Measurements from ENCODE around the gene TNPO3.
"Not testable (repeated sequence)": the region's sequence is repeated elsewhere in the genome, so short reads cannot be mapped to it uniquely, and the experiment has no call there.

The TNPO3 gene

DNA sequence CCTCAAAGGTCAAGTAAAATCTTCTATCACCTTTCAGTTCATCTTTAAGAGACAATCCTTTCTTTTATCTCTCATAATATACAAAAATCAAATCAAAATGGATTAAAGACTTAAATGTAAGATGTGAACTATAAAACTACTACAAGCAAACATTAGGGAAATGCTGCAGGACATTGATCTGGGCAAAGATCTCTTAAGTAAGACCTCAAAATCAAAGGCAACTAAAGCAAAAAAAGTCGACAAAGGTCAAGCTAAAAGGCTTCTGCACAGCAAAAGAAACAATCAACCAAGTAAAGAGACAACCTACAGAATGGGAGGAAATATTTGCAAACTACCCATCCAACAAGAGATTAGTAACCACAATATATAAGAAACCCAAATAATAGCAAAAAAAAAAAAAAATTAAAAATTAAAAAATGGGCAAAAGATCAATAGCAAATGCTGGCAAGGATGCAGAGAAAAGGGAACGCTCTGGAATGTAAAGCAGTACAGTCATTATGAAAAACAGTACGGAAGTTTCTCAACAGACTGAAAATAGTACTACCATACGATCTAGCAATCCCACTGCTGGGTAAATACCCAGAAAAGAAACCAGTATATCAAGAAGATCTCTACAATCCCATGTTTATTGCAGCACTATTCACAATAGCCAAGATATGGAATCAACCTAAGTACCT, 41.7 kb downstream of the TNPO3 start:
- DNase-seq: no peak

DNA sequence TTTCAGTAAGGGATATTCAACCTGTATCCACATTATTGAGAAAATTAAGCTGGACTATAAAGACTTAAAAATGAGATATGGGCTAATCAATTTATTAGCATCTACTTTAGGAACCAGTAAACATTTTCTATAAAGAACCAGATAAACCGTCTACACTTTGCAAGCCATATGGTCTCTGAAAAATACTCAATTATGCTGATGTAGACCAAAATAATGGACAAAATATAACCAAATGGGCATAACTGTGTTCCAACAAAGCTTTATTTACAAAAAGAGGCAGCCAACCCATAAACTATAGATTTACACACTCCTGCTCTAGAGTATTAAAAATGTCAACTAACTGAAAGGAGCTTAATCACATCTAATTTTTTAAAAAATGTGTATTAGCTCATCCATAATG, 42.3 kb downstream of the TNPO3 start:
- no peak for DNase-seq

DNA sequence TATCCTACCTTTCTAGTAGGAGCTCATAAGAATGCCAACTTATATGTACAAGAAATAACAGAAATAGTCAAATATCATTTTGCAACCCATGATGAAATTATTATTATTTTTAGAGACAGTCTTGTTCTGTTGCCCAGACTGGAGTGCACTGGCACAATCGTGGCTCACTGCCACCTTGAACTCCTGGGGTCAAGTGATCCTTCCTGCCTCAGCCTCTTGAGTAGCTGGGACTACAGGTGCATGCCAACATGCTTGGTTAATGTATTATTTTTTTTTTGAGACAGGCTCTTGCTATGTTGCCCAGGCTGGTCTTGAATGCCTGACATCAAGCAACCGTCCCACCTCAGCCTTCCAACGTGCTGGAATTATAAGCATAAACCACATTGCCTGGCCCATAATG, 44.8 kb downstream of the TNPO3 start:
- no peak for DNase-seq

DNA sequence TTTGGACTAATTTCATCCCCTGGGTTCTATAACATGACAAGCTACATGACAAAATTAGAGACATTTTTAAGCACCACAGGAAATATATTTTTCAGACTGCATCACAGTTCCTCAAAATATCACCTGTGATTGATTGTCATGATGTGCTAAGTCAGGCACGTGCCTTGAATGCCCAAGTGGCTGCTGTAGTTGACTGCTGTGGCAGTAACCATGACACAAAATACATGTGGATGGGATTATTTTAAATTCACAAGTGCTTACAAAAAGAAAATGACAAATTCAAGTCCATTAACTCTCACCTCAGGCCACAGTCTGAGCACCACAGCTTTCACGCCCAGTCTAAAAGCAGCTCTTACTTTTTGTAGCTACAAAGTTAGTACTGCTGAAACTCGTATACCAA, 45.5 kb downstream of the TNPO3 start:
- DNase-seq: no peak

DNA sequence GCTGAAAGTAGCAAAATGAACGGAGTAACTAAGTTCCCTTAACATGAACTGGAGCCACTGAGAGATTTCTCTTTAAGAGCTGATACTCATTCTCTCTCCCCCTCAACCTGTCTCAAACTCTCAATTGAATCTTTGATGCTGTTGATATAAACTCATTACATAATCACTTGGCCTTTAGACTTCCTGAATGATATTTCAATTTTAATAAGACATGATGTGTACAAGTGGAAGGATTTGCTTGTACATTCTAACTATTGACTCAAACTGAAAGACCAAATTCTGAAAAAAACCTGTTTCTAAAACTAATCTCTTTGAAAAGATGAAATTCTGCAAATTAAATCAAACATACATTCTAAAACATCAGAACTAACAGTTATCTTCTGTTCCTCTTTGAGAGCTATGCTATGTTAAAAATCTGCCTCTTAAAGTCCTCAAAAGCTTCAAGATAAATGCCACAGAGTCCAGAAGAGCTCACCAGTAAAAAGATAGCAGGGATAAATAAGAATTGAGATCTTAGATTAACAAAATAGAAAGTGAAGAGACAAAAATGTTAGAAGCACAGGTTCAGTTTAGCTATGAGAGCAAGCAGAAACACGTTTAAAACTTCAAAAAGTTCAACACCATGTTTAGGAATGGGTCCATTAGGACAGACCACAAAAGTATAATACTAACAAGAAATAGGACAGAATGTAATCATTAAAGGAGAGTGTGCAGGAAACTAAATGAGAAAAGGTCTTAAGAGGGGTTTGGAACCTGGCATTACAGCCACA, 46.1 kb downstream of the TNPO3 start:
- DNase-seq: no peak

DNA sequence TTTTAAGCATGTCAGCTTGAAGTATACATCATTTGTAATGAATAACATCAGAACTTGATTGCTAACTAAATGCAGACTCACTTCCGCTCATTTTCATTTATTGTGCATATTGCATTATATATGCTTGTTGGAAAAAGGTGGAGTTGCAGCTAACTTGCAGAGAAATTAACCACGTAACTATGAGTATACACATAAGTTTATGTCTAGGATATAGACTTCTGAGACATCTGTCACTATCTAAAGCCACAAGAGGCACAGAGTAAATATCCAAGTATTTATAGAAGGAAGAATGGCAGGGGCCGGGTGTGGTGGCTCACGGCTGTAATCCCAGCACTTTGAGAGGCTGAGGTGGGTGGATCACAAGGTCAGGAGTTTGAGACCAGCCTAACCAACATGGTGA, 47.3 kb downstream of the TNPO3 start:
- DNase-seq: no peak

DNA sequence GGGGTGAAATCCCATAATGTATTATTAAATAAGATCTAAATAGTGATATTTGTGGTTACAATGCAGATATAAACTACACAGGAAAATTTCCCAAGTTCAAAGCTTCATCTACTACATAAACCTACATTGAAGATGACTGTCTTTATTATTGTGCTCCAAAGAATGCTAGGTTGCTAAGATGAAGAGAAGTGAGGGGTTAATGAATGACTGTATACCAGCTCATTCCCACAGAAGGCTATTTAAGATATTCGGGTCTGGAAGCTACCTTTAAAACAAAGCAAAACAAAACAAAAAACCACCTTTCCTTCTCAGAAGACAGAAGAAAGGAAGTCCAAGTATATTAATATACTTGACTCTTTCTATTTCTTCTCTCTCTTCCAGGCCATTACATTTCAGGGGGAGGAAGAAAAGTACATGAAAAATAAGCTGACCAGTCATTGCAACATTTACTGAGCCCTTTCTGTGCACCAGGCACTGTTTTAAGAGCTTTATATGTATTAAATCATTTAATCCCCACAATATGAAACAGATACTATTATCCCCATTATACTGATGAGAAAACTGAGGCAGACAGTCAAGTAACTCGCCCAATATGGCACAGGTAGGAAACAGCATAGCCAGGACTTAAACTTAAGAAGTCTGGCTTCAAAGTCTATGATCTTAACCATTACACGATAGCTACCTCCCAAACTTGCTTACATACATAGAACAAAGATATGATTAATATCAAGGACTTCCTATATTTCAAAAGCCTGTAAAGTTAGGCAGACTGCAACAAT, 48.1 kb downstream of the TNPO3 start:
- DNase-seq: no peak

DNA sequence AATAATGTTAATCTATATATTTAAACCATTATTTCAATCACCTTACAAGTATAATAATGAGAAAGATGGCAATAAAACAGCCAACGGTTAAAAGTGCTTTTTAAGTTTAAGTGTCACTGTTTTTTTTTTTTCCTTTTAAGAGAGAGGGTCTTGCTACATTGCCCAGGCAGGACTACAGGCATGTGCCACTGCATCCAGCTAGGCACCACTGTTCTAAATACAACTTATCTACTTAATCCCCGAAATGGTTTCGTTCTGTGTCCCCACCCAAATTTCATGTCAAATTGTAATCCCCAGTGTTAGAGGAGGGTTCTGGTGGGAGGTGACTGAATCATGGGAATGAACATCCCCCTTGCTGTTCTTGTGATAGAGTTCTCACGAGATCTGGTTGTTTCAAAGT, 49.7 kb downstream of the TNPO3 start:
- no peak for DNase-seq

DNA sequence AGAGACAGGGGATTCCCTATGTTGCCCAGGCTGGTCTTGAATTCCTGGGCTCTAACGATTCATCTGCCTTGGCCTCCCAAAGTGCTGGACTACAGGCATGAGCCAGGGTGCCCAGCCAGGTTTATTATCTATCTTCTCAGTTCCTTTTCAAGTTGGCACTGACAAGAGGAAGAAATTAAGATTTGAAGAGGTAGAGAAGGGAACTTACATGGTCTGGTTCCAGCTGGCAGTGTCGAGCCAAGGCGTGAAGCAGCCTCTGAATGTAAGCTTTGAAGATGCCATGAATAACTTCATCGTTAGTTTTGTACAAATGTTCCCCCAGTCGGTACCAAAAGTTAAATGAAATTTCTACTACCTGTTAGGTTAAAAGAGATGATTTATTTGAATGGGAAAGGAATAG, 57.7 kb downstream of the TNPO3 start:
- DNase-seq: no peak

DNA sequence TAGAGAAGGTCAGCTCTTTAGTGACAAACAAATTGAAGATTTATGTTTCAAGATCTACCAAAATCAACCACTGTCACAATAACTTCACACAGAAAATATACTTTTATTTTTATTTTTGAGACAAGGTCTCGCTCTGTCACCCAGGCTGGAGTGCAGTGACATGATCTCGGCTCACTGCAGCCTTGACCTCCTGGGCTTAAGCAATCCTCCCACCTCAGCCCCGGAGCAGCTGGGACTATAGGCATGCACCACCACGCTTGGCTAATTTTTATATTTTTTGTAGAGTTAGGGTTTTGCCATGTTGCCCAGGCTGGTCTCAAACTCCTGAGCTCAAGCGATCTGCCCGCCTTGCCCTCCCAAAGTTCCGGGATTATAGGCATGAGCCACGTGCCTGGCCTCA, 60.4 kb downstream of the TNPO3 start:
- DNase-seq: not testable (repeated sequence)

DNA sequence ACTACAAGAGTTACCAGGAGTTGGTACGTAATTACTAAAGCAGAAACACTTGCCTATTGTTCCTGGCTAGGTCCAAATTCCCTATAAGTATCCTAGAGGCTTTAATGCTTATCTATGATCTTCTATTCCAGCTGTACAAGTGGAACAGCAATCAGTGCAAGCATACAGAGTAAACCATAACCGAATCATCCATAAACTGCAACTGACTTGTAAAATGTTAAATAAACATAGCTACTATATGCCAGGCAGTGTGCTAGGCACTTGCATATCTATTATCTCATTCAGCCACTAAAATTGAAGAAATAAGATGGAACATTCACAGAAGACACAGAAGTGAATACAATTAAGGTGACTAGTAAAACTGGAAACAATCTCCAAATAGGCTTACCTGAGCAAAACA, 61.5 kb downstream of the TNPO3 start:
- no peak for DNase-seq

DNA sequence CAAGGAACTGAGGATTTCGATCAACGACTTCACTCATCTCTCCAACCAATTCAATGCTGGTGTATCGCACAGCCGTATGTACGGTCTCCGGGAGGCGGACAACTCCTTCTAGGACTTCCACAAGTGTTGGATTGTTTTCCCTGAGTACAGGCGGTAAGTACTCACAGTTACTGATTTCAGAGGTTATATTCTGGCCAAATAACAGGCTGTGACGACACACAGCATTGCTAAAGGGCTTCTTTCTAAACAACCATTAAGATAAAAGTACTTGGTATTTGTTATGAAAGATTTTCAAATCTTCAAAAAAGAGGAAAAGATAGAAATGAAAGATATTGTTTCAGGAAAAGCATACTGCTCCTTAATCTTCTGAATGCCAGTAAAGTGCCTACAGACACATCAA, 65.0 kb downstream of the TNPO3 start:
- DNase-seq: no peak

DNA sequence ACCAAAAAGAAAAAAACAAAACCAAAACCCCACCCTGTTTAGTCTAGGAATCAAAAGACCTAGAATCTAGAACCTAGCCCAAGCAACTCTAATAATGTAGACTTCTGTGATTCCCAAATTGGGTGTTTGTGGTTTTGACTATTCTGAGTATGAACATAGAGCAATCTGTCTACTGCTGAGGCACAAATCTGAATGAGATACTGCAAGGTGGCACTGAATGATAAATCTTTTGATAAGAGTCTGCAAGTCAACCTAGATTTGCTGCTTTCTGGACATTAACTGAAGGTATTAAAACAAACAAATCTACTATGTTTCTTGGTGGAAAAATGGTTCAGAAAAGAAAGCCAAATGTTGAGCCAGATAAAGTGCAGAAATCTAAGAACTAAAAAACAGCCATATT, 66.5 kb downstream of the TNPO3 start:
- DNase-seq: no peak

DNA sequence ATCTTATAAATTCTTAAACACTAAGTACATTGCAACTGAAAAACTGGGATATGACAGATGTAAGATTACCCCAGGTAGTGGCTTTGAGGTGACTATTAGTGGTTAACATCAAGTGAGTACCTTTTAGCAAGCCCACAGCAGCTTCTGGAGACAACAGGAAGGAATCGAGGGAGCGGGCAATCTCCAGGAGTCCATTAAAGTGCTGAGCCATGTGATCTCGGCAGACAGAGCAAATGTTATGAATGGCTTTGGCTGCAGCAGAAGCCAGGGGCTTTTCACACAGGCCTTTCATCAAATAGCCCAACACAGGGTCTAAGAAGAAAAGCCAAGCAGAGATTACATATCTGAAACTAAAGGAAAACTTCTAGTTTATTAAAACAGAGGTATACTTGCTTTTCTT, 68.3 kb downstream of the TNPO3 start:
- DNase-seq: no peak

DNA sequence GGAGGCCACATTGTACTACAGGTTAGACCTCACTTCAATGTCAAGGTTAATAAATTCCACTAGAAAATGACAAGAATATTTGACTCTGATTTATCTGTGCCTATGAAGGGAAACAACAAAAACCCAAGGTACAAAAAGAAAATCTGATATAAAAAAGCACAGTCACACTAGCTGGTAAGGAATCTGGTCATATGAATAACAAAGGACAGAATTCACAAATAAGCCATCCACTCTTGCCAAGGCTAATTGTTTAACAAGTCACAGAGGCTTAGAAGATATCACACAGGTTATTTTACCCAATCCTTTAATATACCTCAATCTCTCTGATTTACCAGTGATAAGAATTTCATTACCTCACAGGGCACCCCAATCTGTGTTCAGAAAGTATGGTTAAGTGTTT, 69.3 kb downstream of the TNPO3 start:
- DNase-seq: no peak

DNA sequence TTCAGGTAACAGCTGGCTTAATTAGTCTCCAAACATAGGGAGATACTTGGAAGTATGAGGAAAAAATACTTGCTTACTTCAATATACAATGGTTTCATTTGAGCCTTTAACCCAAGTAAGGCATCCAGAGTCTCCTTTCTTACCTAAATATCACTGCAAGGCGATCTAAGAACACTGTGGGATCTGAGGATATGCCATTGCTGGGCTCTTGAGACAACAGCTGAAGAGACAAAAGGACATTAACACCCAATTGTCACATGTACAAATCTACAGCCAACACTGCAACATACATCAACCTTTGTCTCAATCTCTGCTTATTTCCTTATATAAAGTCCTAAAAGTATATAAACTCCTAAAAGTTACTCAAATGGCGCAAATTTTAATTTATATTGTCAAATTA, 72.8 kb downstream of the TNPO3 start:
- DNase-seq: no peak

DNA sequence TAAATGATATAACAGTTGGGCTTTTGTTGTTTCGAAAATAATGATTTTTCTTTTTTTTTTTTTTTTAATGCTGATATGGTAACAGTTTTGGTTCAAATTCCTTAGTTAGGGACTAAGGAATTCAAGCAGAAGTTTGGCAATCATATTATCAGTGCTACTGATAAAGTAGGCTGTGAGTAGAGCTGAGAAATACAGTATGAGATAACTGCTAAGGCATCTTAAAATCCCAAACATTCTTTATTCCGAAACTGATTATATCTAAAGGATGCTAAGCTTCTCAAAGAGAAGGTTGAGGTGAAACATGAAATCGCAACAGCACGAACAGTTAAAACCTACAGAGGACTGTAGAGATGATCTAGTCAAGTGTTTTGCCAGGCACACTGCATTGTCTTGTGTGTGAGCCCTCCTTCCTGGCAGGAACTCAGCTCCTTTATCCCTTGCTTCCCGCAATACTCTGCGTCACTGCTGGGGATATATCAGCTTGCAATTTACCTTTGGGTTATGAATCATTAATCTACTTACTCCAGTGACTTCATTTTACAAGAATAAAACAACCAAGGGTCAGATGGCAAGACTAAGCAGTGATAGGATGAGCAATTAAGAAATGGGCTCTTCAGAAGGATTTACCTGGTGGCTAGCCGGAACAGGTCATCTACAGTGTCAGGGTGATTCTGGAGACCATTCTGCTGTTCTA, 80.5 kb downstream of the TNPO3 start:
- no peak for DNase-seq

DNA sequence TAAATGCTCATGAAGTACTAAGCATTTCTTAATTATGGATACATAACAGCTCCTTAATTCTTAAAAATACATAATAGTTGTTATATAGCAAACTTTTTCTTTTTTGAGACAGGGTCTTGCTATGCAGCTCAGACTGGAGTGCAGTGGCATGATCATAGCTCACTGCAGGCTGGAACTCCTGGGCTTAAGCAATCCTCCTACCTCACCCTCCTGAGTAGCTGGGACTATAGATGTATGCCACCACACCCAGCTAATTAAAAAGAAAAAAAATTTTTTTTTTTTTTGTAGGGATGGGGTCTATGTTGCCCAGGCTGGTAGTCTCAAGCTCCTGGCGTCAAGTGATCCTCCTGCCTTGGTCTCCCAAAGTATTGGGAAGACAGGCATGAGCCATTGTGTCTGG, 86.3 kb downstream of the TNPO3 start:
- no peak for DNase-seq

DNA sequence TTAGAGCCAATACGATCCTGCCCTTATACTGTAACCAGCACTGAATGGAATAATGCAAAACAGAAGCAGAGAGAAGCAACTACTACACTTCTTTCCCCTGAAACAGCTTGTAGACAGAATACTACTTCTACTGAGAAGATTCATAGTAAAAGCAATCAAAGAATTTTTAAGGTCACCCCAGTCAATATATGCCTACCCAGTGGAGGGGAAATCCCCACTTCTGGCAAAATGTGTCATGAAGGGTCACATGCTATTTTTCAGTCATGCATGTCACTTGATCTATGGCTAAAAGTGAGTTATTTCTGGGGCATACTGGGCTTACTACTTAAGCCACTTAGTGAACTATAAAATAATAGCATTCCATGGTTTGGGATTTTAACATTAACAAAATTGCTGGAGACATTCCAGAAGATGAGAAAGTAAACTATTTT, 91.6 kb downstream of the TNPO3 start:
- DNase-seq: no peak

DNA sequence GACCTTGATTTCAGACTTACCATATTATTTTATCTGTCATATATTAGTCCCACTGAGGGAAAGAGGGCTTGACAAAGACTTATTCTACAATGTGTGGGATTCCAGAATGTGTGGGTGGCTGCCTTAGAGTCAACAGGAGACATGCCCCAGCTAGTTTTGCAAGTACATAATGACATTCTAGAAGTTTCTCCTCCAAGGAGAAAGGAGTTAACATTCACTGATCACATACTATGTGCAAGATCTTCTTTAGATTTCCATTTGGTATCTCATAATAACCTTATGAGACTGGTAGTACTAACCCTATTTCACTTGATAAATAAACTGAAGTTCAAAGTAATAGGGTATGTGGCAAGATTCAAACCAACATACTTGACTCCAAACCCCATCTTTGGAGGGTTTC, 92.0 kb downstream of the TNPO3 start:
- DNase-seq: no peak

DNA sequence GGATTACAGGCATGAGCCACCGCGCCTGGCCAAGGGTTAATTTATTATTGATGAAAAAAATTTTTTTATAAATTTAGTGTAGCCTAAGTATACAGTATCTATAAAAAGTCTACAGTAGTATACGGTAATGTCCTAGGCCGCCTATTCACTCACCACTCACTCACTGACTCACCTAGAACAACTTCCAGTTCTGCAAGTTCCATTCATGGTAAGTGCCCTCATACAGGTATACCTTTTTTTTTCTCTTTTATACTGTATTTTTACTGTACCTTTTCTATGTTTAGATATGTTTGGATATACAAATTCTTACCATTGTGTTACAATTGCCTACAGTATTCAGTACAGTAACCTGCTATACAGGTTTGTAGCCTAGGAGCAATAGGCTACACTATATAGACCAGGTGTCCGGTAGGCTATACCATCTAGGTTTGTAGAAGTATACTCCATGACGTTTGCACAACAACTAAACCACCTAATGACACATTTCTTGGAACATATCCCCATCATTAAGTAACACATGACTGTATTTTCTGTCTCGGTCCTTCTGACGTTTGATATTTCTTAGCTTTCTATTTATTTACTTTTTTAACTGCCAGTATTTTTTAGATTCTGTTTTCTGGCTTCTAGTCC, 93.8 kb downstream of the TNPO3 start:
- DNase-seq: no peak

DNA sequence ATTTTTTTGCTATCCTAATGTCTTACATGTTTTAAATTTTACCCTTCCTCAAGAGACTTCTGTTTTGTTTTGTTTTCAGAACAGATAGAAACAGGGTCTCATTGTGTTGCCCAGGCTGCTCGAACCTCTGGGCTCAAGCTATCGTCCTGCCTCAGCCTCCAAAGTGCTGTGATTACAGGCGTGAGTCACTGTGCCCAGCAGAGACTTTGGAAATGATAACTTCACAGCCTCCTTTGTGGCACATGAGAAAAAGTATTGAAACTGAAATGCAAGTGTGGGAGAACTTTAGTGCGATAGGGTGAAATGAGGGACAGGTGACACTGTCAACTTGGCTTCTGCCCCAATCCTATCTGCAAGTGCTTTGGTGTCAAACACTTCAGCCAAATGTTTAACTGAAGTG, 95.6 kb downstream of the TNPO3 start:
- no peak for DNase-seq

DNA sequence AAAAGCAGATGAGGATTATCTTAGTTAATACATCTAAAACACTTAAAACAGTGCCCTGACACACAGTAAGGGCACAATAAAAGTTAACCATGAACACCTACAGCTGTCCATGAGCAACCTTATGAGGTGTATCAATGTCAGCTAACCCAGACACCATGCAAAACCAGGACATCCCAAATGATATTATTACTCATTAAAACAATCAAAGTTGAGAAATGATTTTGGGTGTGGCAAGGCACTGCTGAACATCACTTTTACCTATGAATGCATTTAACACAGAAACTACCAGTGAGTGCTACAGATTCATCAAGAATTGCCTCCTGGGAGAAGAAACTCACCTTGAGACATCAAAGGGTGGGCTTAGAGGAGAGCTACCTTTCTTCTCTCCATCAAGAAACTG, 98.9 kb downstream of the TNPO3 start:
- no peak for DNase-seq
